ENCODE measurements around the gene CCL24.
"Not testable (repeated sequence)": the region's sequence is repeated elsewhere in the genome, so short reads cannot be mapped to it uniquely, and the experiment has no call there.

- TF ChIP-seq CTCF (conservative IDR thresholded peaks at IDR 0.05 in 1 of 2, IDR thresholded peaks at IDR 0.05 in 1 of 2; ENCODE audit: low read depth in 1 of 2, low read length in 2 of 2); EZH2 (IDR thresholded peaks at IDR 0.05; ENCODE audit: low read length, missing control alignments): not testable (repeated sequence)
Measured at GRCh38 chr7:75838281-75838930, 24.8 kb upstream of the CCL24 start.
